ENCODE data around the gene DMBX1. TPM values are rescaled to one million over a fixed set of nuclear protein-coding genes. Genes with fewer than 3 reads are reported as not detected.

Gene DMBX1
- polyA plus RNA-seq, 2 donors: 0.01 TPM; not detected in 1

DNA sequence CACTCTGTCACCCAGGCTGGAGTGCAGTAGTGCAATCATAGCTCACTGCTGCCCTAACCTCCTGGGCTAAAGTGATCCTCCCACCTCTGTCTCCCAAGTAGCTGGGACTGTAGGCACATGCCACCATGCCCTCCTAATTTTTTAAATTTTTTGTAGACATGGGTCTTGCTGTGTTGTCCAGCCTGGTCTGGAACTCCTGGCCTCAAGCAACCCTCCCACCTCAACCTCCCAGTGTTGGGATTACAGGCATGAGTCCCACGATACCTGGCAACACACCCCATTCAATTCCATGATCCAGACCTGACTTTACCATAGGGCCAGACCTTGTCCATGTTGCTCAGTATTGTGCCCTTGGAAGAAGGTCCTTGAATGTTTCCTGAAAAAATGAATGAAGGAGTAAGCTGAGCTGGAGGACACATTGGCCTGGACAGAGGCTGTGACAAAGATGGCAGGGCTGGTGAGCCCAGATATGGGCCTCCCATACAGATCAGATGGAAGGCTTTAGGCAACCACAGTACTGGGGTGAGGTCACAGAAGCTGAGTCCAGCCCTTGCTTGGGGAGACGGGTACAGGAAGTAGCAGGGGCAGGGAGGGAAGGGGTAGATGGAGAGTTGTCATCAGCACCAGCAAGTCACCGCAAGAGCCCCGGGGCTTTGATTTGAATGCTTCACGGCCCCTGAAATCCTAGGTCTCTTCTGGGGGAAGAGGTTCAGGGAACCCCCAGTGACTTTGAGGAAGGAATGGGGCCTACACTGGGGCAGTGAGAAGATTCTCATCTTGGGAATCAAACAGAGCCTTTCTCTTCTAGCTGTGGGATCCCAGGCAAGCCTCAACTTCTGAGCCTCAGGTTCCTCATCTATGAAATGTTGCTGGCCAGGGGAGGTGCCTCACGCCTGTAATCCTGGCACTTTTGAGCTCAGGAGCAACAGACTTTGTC lies 40.1 kb upstream of the DMBX1 start:
- Histone ChIP-seq H3K27ac (ENCODE audit: low read depth in 2 of 2, low read length in 1 of 2) (no peak overlapping the region), H3K9me3 (ENCODE audit: control insufficient read depth in 2 of 2, insufficient read depth in 1 of 2, low read depth in 1 of 2, low read length in 1 of 2) (no peaks in the 10 kb centered on the region), H3K36me3 (ENCODE audit: control insufficient read depth in 2 of 2, insufficient read depth in 2 of 2, low read length in 1 of 2) (no peaks in the 10 kb centered on the region), H3K4me1 (ENCODE audit: control insufficient read depth in 2 of 2, insufficient read depth in 2 of 2, low read length in 1 of 2) (peaks cover 0 to 2% of the 10 kb centered on the region in 2 donors), H3K27me3 (ENCODE audit: control insufficient read depth in 1 of 2, insufficient read depth in 2 of 2, low read length in 2 of 2) (peaks cover 0 to 8% of the 10 kb centered on the region in 2 donors), H3K4me3 (ENCODE audit: low read depth in 1 of 2, low read length in 2 of 2) (no peak overlapping the region)
- 69 to 76% methylated on average over 6 of the region's 6 CpGs for WGBS, 2 donors

DNA sequence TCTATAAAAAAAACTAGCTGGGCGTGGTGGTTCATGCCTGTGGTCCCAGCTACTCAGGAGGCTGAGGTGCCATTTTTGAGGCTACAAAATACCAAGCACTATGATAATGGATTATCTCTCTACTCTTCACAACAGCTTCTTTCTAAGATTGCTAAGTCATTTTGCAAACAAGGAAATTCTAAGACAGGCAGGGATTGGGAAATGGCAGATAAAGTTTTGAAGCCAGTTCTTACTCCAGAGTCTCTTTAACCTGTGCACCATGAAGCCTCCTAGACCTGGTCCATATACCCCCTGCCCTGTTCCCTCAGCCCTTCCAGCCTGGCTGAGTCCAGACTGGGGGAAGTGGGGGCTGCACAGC lies 39.5 kb upstream of the DMBX1 start:
- H3K27ac ChIP-seq (ENCODE audit: low read depth in 2 of 2, low read length in 1 of 2): no peak overlapping the region
- no peaks in the 10 kb centered on the region for H3K9me3 ChIP-seq (ENCODE audit: control insufficient read depth in 2 of 2, insufficient read depth in 1 of 2, low read depth in 1 of 2, low read length in 1 of 2)
- 86 to 96% methylated on average over 1 of the region's 1 CpG for WGBS, 2 donors
- H3K27me3 ChIP-seq (ENCODE audit: control insufficient read depth in 1 of 2, insufficient read depth in 2 of 2, low read length in 2 of 2): peaks cover 0 to 8% of the 10 kb centered on the region in 2 donors
- H3K4me3 ChIP-seq (ENCODE audit: low read depth in 1 of 2, low read length in 2 of 2): no peak overlapping the region
- no peaks in the 10 kb centered on the region for H3K36me3 ChIP-seq (ENCODE audit: control insufficient read depth in 2 of 2, insufficient read depth in 2 of 2, low read length in 1 of 2)
- peaks cover 0 to 2% of the 10 kb centered on the region in 2 donors for H3K4me1 ChIP-seq (ENCODE audit: control insufficient read depth in 2 of 2, insufficient read depth in 2 of 2, low read length in 1 of 2)

DNA sequence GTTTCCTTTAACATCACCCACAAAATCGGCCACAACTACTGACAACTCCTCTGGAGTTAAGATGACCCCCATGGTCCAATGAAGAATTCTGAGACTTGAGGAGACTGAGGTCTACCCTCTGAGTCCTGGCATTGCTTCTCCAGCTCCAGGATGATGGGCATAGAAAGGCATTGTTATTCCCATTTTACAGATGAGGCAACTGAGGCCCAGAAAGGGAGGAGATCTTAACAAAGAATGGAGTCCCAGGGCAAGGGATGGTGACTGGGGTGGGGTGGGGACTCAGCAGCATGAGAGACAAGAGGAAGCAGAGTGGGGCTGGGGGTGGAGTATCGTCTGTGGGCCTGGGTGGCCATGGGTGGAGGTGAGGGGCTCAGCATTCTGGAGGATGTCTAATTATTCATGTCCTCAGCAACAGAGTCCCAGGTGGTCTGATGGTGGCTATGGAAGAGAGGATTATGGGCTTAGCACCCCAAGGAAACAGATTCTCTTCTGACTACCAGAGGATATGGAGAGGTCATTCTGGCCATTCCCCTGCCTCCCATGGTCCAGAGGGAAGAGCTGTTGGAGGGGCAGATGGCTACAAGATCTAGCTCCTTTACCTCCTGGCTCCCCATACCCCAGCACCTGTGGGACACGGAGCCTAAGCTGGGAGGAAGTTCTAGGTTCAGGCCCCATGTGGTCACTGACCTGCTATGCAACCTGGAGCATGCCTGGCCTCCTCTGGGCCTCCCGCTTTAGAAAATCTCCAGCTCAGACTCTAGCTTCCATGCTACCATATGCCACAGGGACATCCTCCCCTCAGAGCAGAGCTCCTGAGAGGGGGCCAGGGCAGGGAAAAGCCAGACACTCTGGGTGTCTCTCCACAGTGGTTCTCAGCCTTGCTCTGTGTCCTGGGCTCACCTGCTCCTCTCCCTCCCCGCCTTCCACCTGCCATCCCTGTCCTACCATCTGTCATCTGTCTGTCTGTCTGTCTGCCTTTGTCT lies 37.4 kb upstream of the DMBX1 start:
- WGBS, 2 donors: 77 to 85% methylated on average over 5 of the region's 5 CpGs
- Histone ChIP-seq H3K4me1 (ENCODE audit: control insufficient read depth in 2 of 2, insufficient read depth in 2 of 2, low read length in 1 of 2) (peaks cover 0 to 2% of the 10 kb centered on the region in 2 donors), H3K4me3 (ENCODE audit: low read depth in 1 of 2, low read length in 2 of 2) (no peak overlapping the region), H3K36me3 (ENCODE audit: control insufficient read depth in 2 of 2, insufficient read depth in 2 of 2, low read length in 1 of 2) (no peaks in the 10 kb centered on the region), H3K27ac (ENCODE audit: low read depth in 2 of 2, low read length in 1 of 2) (no peak overlapping the region), H3K27me3 (ENCODE audit: control insufficient read depth in 1 of 2, insufficient read depth in 2 of 2, low read length in 2 of 2) (peaks cover 0 to 5% of the 10 kb centered on the region in 2 donors), H3K9me3 (ENCODE audit: control insufficient read depth in 2 of 2, insufficient read depth in 1 of 2, low read depth in 1 of 2, low read length in 1 of 2) (no peaks in the 10 kb centered on the region)

DNA sequence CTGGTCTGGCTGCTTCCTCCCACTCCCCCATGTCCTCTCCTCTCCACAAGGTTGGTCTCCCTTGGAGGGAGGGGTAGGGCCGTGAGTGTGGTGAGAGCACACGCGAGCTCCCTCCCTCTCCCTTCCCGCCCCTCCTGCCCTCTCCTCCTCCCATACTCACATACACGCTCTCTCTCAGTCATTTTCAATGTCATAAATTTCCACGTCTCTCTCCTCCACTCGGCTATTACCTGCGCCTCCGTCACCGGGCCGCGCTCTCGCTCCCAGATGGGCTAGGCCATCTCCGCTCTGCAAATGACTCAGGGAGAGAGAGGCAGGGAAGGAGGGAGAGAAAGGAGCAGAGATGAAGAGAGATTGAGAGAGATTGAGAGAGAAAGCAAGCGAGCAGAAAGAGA lies 36.7 kb upstream of the DMBX1 start:
- Histone ChIP-seq H3K27ac (ENCODE audit: low read depth in 2 of 2, low read length in 1 of 2) (no peak overlapping the region), H3K27me3 (ENCODE audit: control insufficient read depth in 1 of 2, insufficient read depth in 2 of 2, low read length in 2 of 2) (peaks cover 0 to 1% of the 10 kb centered on the region in 2 donors), H3K36me3 (ENCODE audit: control insufficient read depth in 2 of 2, insufficient read depth in 2 of 2, low read length in 1 of 2) (no peaks in the 10 kb centered on the region), H3K4me3 (ENCODE audit: low read depth in 1 of 2, low read length in 2 of 2) (no peak overlapping the region), H3K9me3 (ENCODE audit: control insufficient read depth in 2 of 2, insufficient read depth in 1 of 2, low read depth in 1 of 2, low read length in 1 of 2) (no peaks in the 10 kb centered on the region), H3K4me1 (ENCODE audit: control insufficient read depth in 2 of 2, insufficient read depth in 2 of 2, low read length in 1 of 2) (peaks cover 0 to 2% of the 10 kb centered on the region in 2 donors)
- WGBS, 2 donors: 58 to 69% methylated on average over 15 of the region's 15 CpGs

DNA sequence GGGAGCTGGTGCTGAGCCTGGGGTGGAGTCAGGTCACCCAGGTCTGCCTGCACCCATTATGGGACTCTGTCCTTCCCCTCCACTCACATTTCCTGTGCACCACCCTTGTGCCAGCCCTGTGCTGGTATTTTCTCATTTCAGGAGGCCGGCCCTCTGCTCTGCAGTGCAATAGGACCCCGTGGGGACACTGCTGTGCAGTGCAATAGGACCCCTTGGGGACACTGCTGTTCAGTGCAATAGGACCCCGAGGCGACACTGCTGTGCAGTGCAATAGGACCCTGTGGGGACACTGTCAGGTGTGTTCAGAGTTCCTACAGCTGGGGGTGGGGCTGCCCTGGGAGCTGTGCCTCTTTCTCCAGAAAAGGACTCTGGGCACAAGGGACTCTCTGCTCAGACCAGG lies 36.2 kb upstream of the DMBX1 start:
- no peak overlapping the region for H3K27ac ChIP-seq (ENCODE audit: low read depth in 2 of 2, low read length in 1 of 2)
- WGBS, 2 donors: 72 to 75% methylated on average over 4 of the region's 4 CpGs
- H3K4me3 ChIP-seq (ENCODE audit: low read depth in 1 of 2, low read length in 2 of 2): no peak overlapping the region
- no peaks in the 10 kb centered on the region for H3K4me1 ChIP-seq (ENCODE audit: control insufficient read depth in 2 of 2, insufficient read depth in 2 of 2, low read length in 1 of 2)
- H3K36me3 ChIP-seq (ENCODE audit: control insufficient read depth in 2 of 2, insufficient read depth in 2 of 2, low read length in 1 of 2): no peaks in the 10 kb centered on the region
- H3K9me3 ChIP-seq (ENCODE audit: control insufficient read depth in 2 of 2, insufficient read depth in 1 of 2, low read depth in 1 of 2, low read length in 1 of 2): no peaks in the 10 kb centered on the region
- no peaks in the 10 kb centered on the region for H3K27me3 ChIP-seq (ENCODE audit: control insufficient read depth in 1 of 2, insufficient read depth in 2 of 2, low read length in 2 of 2)

DNA sequence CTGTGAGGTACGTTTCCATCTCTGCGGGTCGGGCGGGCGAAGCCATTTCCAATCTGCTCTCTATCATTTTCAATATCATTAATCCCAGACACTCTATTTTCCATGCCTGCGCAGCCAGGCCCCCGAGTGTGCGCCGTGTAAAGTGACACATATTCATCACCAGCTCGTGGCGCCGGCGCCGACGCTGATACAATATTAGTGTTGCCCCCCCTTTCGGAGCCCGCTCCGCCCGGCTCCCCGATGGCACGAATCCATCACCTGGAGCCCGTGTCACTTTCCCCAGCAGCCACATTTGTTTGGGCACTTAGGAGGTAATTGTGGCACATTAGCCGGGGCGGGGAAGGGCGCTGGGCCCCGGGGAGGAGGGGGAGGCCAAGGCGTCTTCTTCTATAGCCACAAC lies 33.7 kb upstream of the DMBX1 start:
- WGBS, 2 donors: 89 to 90% methylated on average over 27 of the region's 27 CpGs
- Histone ChIP-seq H3K27me3 (ENCODE audit: control insufficient read depth in 1 of 2, insufficient read depth in 2 of 2, low read length in 2 of 2) (no peaks in the 10 kb centered on the region), H3K4me3 (ENCODE audit: low read depth in 1 of 2, low read length in 2 of 2) (no peak overlapping the region)

DNA sequence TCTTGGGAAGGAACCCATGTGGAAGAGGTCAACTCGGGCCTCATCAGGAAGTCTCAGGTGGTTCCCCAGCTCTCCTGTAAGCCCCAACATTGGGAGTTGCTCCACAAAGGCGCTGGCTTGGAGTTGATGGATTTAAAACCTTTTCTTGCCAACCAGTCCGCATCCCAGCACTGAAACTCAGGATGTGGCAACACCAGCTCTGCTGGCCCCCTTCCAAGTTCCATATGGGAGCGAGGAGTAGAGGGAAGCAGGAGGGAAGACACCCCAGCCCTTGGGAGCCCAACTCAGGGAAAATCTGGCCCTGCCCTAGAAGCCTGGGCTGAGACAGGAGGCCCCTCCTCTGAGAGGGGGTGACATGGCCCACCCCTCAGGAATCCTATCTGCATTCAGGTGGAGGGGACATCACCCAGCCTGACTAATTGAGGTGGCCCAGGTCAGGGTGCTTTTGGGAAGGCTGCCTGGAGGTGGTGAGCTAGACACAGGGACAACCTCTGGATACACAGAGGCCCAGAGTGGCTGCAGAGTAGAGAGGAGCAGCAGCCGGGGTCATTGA lies 33.1 kb upstream of the DMBX1 start:
- 80 to 82% methylated on average over 5 of the region's 5 CpGs for WGBS, 2 donors
- Histone ChIP-seq H3K27ac (ENCODE audit: low read depth in 2 of 2, low read length in 1 of 2) (no peak overlapping the region), H3K4me1 (ENCODE audit: control insufficient read depth in 2 of 2, insufficient read depth in 2 of 2, low read length in 1 of 2) (no peaks in the 10 kb centered on the region), H3K4me3 (ENCODE audit: low read depth in 1 of 2, low read length in 2 of 2) (no peak overlapping the region), H3K36me3 (ENCODE audit: control insufficient read depth in 2 of 2, insufficient read depth in 2 of 2, low read length in 1 of 2) (no peaks in the 10 kb centered on the region), H3K27me3 (ENCODE audit: control insufficient read depth in 1 of 2, insufficient read depth in 2 of 2, low read length in 2 of 2) (no peaks in the 10 kb centered on the region), H3K9me3 (ENCODE audit: control insufficient read depth in 2 of 2, insufficient read depth in 1 of 2, low read depth in 1 of 2, low read length in 1 of 2) (no peaks in the 10 kb centered on the region)

More for the DNA sequence above, 33.7 kb upstream of the DMBX1 start:
- Histone ChIP-seq H3K9me3 (ENCODE audit: control insufficient read depth in 2 of 2, insufficient read depth in 1 of 2, low read depth in 1 of 2, low read length in 1 of 2) (no peaks in the 10 kb centered on the region), H3K4me1 (ENCODE audit: control insufficient read depth in 2 of 2, insufficient read depth in 2 of 2, low read length in 1 of 2) (no peaks in the 10 kb centered on the region), H3K27ac (ENCODE audit: low read depth in 2 of 2, low read length in 1 of 2) (no peak overlapping the region), H3K36me3 (ENCODE audit: control insufficient read depth in 2 of 2, insufficient read depth in 2 of 2, low read length in 1 of 2) (no peaks in the 10 kb centered on the region)

DNA sequence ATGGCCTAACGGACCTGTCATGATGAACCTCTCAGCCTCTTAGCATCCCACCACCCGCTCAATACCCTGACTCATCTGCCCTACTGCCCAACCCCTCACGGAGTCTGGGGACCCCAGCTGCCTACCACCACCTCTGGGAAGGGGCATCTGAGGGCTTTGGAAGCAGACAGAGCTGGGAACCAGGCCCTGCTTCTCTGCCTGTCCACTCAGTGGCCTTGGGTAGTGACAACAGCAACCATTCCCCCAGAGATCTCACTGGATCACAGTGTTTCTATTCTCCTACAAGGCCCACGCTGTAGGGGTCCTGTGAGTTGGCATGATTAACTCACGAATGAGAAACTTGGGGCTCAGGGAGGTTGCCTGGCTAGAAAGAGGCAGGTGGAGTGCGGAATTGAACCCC lies 32.5 kb upstream of the DMBX1 start:
- no peaks in the 10 kb centered on the region for H3K4me1 ChIP-seq (ENCODE audit: control insufficient read depth in 2 of 2, insufficient read depth in 2 of 2, low read length in 1 of 2)
- H3K27ac ChIP-seq (ENCODE audit: low read depth in 2 of 2, low read length in 1 of 2): no peak overlapping the region
- H3K4me3 ChIP-seq (ENCODE audit: low read depth in 1 of 2, low read length in 2 of 2): no peak overlapping the region
- H3K27me3 ChIP-seq (ENCODE audit: control insufficient read depth in 1 of 2, insufficient read depth in 2 of 2, low read length in 2 of 2): no peaks in the 10 kb centered on the region
- no peaks in the 10 kb centered on the region for H3K36me3 ChIP-seq (ENCODE audit: control insufficient read depth in 2 of 2, insufficient read depth in 2 of 2, low read length in 1 of 2)
- H3K9me3 ChIP-seq (ENCODE audit: control insufficient read depth in 2 of 2, insufficient read depth in 1 of 2, low read depth in 1 of 2, low read length in 1 of 2): no peaks in the 10 kb centered on the region
- 89 to 97% methylated on average over 6 of the region's 6 CpGs for WGBS, 2 donors

DNA sequence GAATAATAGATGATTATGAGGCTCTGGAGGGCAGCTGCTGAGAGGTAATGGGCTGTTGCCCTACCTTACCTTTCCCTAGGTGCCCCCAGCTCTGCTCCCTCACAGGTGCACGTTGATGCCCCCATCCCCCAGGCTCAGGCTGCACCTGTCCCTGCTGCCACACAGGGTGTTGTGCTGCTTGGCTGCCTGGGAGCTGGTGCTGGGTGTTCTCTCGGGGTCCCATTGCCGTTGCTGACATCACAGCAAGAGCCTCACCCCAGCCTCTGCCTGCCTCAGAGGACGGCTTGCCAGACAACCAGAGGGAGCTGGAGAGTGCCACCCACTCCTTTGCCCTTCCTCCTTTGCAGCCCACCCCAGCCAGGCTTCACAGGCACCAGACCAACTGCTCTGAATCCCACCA lies 31.4 kb upstream of the DMBX1 start:
- no peaks in the 10 kb centered on the region for H3K4me1 ChIP-seq (ENCODE audit: control insufficient read depth in 2 of 2, insufficient read depth in 2 of 2, low read length in 1 of 2)
- H3K27ac ChIP-seq (ENCODE audit: low read depth in 2 of 2, low read length in 1 of 2): no peak overlapping the region
- H3K4me3 ChIP-seq (ENCODE audit: low read depth in 1 of 2, low read length in 2 of 2): no peak overlapping the region
- WGBS, 2 donors: 65 to 75% methylated on average over 4 of the region's 4 CpGs
- H3K36me3 ChIP-seq (ENCODE audit: control insufficient read depth in 2 of 2, insufficient read depth in 2 of 2, low read length in 1 of 2): no peaks in the 10 kb centered on the region
- H3K9me3 ChIP-seq (ENCODE audit: control insufficient read depth in 2 of 2, insufficient read depth in 1 of 2, low read depth in 1 of 2, low read length in 1 of 2): no peaks in the 10 kb centered on the region
- no peaks in the 10 kb centered on the region for H3K27me3 ChIP-seq (ENCODE audit: control insufficient read depth in 1 of 2, insufficient read depth in 2 of 2, low read length in 2 of 2)

All from esophagus (tissue), 2 donors.